NT2/D1 (cell line): Measurements from ENCODE around the gene PIEZO1.

ENCODE experiments used
- DNase-seq: peaks from one replicate; pipeline ENCODE4 v3.0.0-alpha.2; 2011; ENCODE audit warnings: low read depth, low spot score
- H3K27me3 ChIP-seq: 2 replicates; pipeline ENCODE4 v1.6.0; 2011; ENCODE audit warnings: mild to moderate bottlenecking; ENCODE audit not compliant: insufficient read length, insufficient read depth
- H3K36me3 ChIP-seq: 2 replicates; pipeline ENCODE4 v1.6.1; 2011; ENCODE audit warnings: mild to moderate bottlenecking, low read length, mixed read lengths; ENCODE audit not compliant: insufficient read depth, insufficient read length
- H3K4me1 ChIP-seq: 2 replicates; pipeline ENCODE4 v1.5.1; 2011; ENCODE audit not compliant: insufficient read depth, insufficient read length
- H3K4me3 ChIP-seq: 2 replicates; pipeline ENCODE4 v1.5.1; 2011; ENCODE audit warnings: low read depth; ENCODE audit not compliant: insufficient read length
- H3K9ac ChIP-seq: 2 replicates; pipeline ENCODE4 v1.6.0; 2011; ENCODE audit warnings: low read depth; ENCODE audit not compliant: insufficient read length
- H3K9me3 ChIP-seq: 2 replicates; pipeline ENCODE4 v1.5.1; 2011; ENCODE audit warnings: mild to moderate bottlenecking, low read length; ENCODE audit not compliant: insufficient read depth
- SUZ12 ChIP-seq: IDR thresholded peaks from 2 replicates; pipeline ENCODE4 v1.6.1; 2011; ENCODE audit not compliant: insufficient read length, insufficient read depth; ENCODE audit errors: extremely low read depth
- YY1 ChIP-seq: IDR thresholded peaks from 2 replicates; pipeline ENCODE4 v1.6.1; 2011; ENCODE audit not compliant: insufficient read length, insufficient read depth
- ZNF274 ChIP-seq: IDR thresholded peaks from 2 replicates; pipeline ENCODE4 v1.6.1; 2011; ENCODE audit warnings: mild to moderate bottlenecking, low read depth, low read length

Gene PIEZO1

DNA sequence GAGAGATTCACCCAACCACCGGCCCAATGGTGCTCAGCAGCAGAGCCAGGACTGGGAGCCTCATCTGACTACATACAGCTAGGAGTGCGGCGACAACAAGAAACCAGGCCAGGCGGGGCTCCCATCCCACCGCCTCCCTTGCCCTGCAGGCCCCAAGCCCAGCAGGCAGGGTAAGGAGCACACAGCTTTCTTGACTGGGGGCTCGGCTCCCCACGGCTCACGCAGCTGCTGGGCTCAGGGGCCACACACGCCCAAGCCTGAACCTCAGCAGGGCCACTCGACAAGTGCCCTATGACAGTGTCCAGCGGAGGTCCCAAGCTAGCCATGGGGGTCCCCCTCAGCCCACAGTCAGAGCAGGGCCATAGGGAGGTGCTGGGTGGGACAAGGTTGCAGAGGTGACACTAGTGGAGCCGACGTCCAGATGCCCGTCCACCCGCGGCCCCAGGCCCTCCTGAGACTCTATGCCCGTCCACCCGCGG lies 13.7 kb downstream of the PIEZO1 start:
- Histone ChIP-seq H3K4me3 (no peak overlapping the region), H3K9ac (peak overlapping the region; percentile 72), H3K36me3 (peaks cover 22% of the 10 kb centered on the region), H3K4me1 (peaks cover 62% of the 10 kb centered on the region), H3K9me3 (no peaks in the 10 kb centered on the region), H3K27me3 (peaks cover 69% of the 10 kb centered on the region)
- no peak for DNase-seq
- TF ChIP-seq SUZ12 (no peak), YY1 (no peak), ZNF274 (no peak)

DNA sequence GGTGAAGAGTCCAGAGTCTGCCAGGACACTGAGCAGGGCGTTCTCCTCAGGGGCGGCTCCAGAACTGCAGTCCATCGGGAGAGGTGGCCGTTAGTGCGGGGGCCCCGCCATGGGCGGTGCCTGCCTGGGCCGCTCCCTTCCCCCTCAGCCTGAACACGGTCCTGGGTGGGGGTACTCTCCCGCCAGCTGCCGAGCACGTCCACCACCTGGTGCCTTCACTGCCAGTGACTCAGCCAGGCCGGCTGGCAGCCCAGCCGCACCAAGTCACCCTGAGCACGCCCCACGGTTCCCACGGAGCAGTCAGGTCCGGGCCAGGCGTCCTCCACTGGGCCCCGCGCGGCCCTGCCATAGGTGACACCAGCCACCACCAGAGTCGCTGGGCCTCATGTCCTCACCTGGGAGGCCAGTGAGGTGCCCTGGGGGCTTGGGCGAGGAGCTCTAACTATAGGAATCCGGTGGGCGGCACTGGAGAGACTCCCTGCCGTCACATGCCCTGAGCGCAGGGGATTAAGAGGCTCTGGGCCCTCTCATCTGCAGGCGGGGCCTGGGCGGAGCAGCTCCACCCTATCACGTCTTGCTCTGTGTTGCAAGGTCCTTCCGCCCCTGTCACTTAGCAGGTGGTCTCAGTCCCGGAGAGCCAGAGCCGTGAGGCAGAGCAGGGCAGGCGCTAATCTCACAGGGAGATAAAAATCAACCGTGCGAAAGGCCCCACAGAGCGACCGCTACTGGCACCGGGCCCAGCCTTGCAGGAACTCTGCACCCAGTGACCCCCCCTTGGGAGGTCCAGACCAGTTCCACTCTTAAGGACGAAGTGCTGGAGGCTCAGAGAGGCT lies 14.3 kb downstream of the PIEZO1 start:
- Histone ChIP-seq H3K4me1 (peaks cover 57% of the 10 kb centered on the region), H3K36me3 (peaks cover 24% of the 10 kb centered on the region), H3K4me3 (peak overlapping the region; percentile 36), H3K27me3 (peaks cover 73% of the 10 kb centered on the region), H3K9ac (peak overlapping the region; percentile 74), H3K9me3 (no peaks in the 10 kb centered on the region)
- TF ChIP-seq SUZ12 (no peak), YY1 (no peak), ZNF274 (no peak)
- peak; percentile 57 for DNase-seq

DNA sequence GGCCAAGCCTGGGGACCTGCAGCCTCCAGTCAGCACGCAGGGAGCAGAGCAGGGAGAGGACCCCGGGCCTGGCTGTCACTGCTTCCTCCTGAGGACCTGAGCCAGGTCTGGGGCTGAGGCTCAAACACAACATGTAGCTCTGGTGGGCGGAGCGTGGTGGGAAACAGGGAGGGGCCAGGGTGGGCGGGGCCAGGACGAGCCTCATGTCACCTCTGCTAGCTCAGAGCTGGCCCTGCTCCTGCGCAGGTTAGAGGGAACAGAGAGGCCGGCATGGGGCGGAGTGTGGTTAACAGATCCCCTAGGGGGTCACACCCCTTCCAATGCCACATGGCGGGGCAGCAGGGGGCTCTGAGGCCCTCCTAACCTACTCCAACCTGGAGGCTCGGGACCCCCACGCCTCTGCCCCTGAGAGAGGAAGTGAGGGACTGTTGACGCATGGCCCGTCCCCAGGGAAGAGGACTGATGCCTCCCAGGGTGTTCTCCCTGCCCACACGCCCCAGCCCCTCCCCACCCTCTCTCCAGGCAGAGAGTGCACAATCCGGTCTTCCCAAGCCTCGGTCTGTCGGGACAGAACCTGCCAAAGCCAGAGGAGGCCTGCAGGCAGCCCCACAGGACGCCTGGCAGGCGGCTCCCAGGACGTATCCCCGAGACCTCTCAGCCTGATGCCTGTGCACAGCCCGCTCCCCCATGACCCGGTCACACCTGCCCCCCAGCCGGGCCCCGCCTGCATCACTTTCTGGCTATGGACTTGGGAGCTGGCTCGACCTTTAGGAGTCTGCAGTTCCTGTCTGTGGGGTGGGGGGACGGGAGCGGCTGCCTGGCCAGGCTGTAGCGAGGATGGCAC lies 15.2 kb downstream of the PIEZO1 start:
- TF ChIP-seq YY1 (no peak), ZNF274 (no peak), SUZ12 (no peak)
- Histone ChIP-seq H3K9ac (peak overlapping the region; percentile 74), H3K9me3 (no peaks in the 10 kb centered on the region), H3K27me3 (peaks cover 76% of the 10 kb centered on the region), H3K4me1 (peaks cover 63% of the 10 kb centered on the region), H3K36me3 (peaks cover 21% of the 10 kb centered on the region), H3K4me3 (peak overlapping the region; percentile 36)
- peak; percentile 77 for DNase-seq

DNA sequence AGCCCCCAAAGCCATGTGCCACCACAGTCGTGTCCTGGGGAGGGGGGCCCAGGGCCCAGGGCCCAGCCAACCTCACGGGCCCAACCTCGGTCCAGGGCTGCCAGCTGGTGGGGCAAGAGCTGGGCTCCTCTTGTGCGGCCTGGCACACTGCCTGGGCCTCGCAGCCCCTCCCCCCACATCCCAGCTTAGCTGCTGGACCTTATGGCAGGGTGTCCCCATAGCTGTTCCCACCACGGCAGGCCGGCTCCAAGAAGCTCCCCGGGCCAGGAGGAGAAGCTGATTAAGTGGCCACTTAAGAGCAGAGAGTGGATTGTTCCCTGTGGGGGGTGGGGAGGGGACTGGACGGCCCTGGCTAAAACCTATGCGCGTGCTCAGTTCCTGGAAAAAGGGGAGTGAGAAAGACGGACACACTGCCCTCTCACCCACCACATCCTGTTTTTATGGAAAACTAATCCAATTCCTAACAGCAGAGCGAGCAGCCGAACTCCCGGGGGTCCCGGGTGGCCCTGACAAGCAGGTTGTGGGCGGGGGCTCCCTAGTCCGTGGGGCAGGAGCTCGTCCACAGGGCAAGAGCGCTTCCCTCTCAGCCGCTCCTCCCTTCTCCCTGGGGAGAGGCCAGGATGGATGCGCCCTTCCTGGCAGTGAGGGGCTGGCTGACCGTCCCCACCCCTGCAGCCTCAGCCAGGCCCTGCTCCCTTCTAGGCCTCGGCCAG lies 16.8 kb downstream of the PIEZO1 start:
- Histone ChIP-seq H3K9me3 (no peaks in the 10 kb centered on the region), H3K9ac (peak overlapping the region; percentile 64), H3K27me3 (peaks cover 64% of the 10 kb centered on the region), H3K36me3 (peaks cover 22% of the 10 kb centered on the region), H3K4me1 (peaks cover 65% of the 10 kb centered on the region), H3K4me3 (no peak overlapping the region)
- no peak for TF ChIP-seq ZNF274
- TF ChIP-seq SUZ12: no peak
- TF ChIP-seq YY1: no peak
- DNase-seq: no peak

DNA sequence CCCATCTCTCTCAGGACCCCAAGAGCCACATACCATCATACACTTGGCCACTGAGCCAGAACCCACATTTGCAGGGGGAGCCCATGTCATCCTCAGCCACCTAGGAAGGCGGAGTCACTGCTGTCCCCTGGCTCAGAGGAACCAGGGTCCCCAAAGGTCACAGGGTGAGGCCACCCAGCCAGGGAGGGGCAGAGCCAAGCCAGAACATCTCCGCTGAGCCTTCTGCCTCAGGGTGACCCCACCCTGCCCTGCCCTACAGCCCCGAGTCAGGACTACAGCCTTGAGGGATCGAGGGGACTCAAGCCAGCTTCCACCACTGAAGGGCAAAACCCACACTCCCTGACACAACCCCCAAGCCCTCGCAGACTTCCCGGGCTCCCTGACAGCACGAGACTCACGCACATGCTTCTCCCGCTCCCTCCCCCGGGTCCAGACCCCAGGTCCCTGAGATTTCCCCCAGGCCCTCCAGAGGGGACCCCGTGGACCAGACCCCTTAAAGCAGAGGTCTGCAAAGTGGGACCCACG lies 17.4 kb downstream of the PIEZO1 start:
- Histone ChIP-seq H3K9me3 (no peaks in the 10 kb centered on the region), H3K9ac (peak overlapping the region; percentile 17), H3K4me3 (no peak overlapping the region), H3K36me3 (peaks cover 28% of the 10 kb centered on the region), H3K4me1 (peaks cover 65% of the 10 kb centered on the region), H3K27me3 (peaks cover 59% of the 10 kb centered on the region)
- no peak for DNase-seq
- TF ChIP-seq ZNF274 (no peak), YY1 (no peak), SUZ12 (no peak)

DNA sequence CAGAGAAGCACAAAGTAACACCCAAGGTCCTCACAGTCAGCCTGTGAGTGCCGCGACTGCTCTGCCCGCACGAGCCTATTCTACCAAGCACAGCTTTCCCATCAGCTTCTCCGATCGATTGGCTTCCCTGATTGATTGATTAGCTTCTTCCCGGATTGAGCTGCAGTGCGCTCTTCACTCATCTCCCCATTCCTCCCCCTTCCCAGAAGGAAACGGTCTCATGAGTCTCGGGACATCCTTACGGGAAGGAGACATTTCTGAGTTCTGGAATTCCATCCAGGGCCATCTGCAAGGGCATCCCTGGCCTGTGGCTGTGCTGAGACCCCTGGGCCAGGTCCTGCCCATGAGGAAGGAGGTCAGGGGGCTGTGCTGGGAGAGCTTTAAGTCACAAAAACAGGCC lies 18.0 kb downstream of the PIEZO1 start:
- no peak for DNase-seq
- Histone ChIP-seq H3K36me3 (peaks cover 30% of the 10 kb centered on the region), H3K27me3 (peaks cover 56% of the 10 kb centered on the region), H3K9ac (peak overlapping the region; percentile 36), H3K4me3 (no peak overlapping the region), H3K4me1 (peaks cover 70% of the 10 kb centered on the region), H3K9me3 (no peaks in the 10 kb centered on the region)
- TF ChIP-seq SUZ12 (no peak), YY1 (no peak), ZNF274 (no peak)
